ENCODE data around the gene MAPK14. TPM values are rescaled to one million over a fixed set of nuclear protein-coding genes. Genes with fewer than 3 reads are reported as not detected.
A peak's percentile ranks its signal among the peaks of the same experiment; 100 is the strongest.

Gene MAPK14
- total RNA-seq, 1 donor from 2014 or later: 37.3 TPM

GRCh38 chr6:36038120-36038876 lies 10.7 kb downstream of the MAPK14 start:
- Histone ChIP-seq H3K27ac (peak overlapping the region in 1 of 2 donors; percentile 17), H3K4me1 (peaks cover 11 to 50% of the 10 kb centered on the region in 2 donors), H3K27me3 (no peaks in the 10 kb centered on the region), H3K4me3 (peak overlapping the region in 1 of 2 donors; percentile 16), H3K9me3 (no peaks in the 10 kb centered on the region), H3K36me3 (no peaks in the 10 kb centered on the region)
- no peak for TF ChIP-seq CTCF (IDR thresholded peaks at IDR 0.05)
- DNase-seq (ENCODE audit: low spot score in 2 of 2): no peak
- intact Hi-C loops (cut with DNase I): no loop called here

GRCh38 chr6:36039112-36039511 lies 11.5 kb downstream of the MAPK14 start:
- intact Hi-C loops (cut with DNase I): no loop called here
- H3K4me1 ChIP-seq: peaks cover 11 to 44% of the 10 kb centered on the region in 2 donors
- no peaks in the 10 kb centered on the region for H3K27me3 ChIP-seq
- H3K36me3 ChIP-seq: no peaks in the 10 kb centered on the region
- no peak for DNase-seq (ENCODE audit: low spot score in 2 of 2)
- H3K27ac ChIP-seq: peak overlapping the region; percentile 17
- H3K4me3 ChIP-seq: no peak overlapping the region
- no peak for TF ChIP-seq CTCF (IDR thresholded peaks at IDR 0.05)
- no peaks in the 10 kb centered on the region for H3K9me3 ChIP-seq

GRCh38 chr6:36040958-36041357 lies 13.3 kb downstream of the MAPK14 start:
- no peaks in the 10 kb centered on the region for H3K27me3 ChIP-seq
- DNase-seq (ENCODE audit: low spot score in 2 of 2): no peak
- H3K36me3 ChIP-seq: no peaks in the 10 kb centered on the region
- no peaks in the 10 kb centered on the region for H3K9me3 ChIP-seq
- H3K27ac ChIP-seq: no peak overlapping the region
- peaks cover 11 to 46% of the 10 kb centered on the region in 2 donors for H3K4me1 ChIP-seq
- H3K4me3 ChIP-seq: no peak overlapping the region
- intact Hi-C loops (cut with DNase I): no loop called here
- no peak for TF ChIP-seq CTCF (IDR thresholded peaks at IDR 0.05)

- intact Hi-C loops (cut with DNase I): no loop called here
Observed at GRCh38 chr6:36042618-36043260, 15.1 kb downstream of the MAPK14 start.

GRCh38 chr6:36049582-36049981 lies 22.0 kb downstream of the MAPK14 start:
- Histone ChIP-seq H3K4me1 (peaks cover 0 to 10% of the 10 kb centered on the region in 2 donors), H3K4me3 (no peak overlapping the region), H3K9me3 (no peaks in the 10 kb centered on the region), H3K27ac (no peak overlapping the region), H3K36me3 (peaks cover 0 to 10% of the 10 kb centered on the region in 2 donors), H3K27me3 (no peaks in the 10 kb centered on the region)
- DNase-seq (ENCODE audit: low spot score in 2 of 2): no peak
- TF ChIP-seq CTCF (IDR thresholded peaks at IDR 0.05): no peak
- intact Hi-C loops (cut with DNase I): no loop called here

More at GRCh38 chr6:36042618-36043260, 15.1 kb downstream of the MAPK14 start:
- Histone ChIP-seq H3K27ac (no peak overlapping the region), H3K4me3 (no peak overlapping the region), H3K27me3 (no peaks in the 10 kb centered on the region), H3K9me3 (no peaks in the 10 kb centered on the region), H3K4me1 (peaks cover 5 to 38% of the 10 kb centered on the region in 2 donors), H3K36me3 (no peaks in the 10 kb centered on the region)
- no peak for DNase-seq (ENCODE audit: low spot score in 2 of 2)
- TF ChIP-seq CTCF (IDR thresholded peaks at IDR 0.05): no peak
